Measurements from ENCODE around the gene PSD4.

The PSD4 gene
- 317 to 329 reads per million in 2 donors for total RNA-seq

- peak; percentile 77 for DNase-seq
Measured at GRCh38 chr2:113173542-113174375, at the start of gene PSD4. Gene PSD4, plus strand, starts transcription at chr2:113173971. Its CDS starts 8,486 bp downstream, at chr2:113182457.

GRCh38 chr2:113124181-113124961 lies 49.4 kb upstream of the PSD4 start:
- no peak for DNase-seq

- no peak for DNase-seq
Measured at GRCh38 chr2:113124984-113125855, 48.6 kb upstream of the PSD4 start.

GRCh38 chr2:113126845-113127645 lies 46.7 kb upstream of the PSD4 start, which contains the start of gene IL1RN:
Gene IL1RN, plus strand, starts transcription at chr2:113127598. Its CDS starts 27 bp downstream, at chr2:113127625.
- no peak for DNase-seq

GRCh38 chr2:113127646-113128570 lies 45.9 kb upstream of the PSD4 start:
- no peak for DNase-seq

- no peak for DNase-seq
Measured at GRCh38 chr2:113129519-113130078, 44.2 kb upstream of the PSD4 start.

GRCh38 chr2:113131352-113132185 lies 42.2 kb upstream of the PSD4 start:
- no peak for DNase-seq

- no peak for DNase-seq
Measured at GRCh38 chr2:113132414-113133021, 41.3 kb upstream of the PSD4 start.

GRCh38 chr2:113133704-113134598 lies 39.8 kb upstream of the PSD4 start:
- no peak for DNase-seq

GRCh38 chr2:113134717-113135116 lies 39.1 kb upstream of the PSD4 start:
- no peak for DNase-seq

- DNase-seq = no peak
Measured at GRCh38 chr2:113135317-113135716, 38.5 kb upstream of the PSD4 start.

- DNase-seq = peak; percentile 15
Measured at GRCh38 chr2:113136828-113137775, 36.7 kb upstream of the PSD4 start.

- no peak for DNase-seq
Measured at GRCh38 chr2:113137827-113138226, 35.9 kb upstream of the PSD4 start.

GRCh38 chr2:113138428-113139322 lies 35.1 kb upstream of the PSD4 start:
- peak; percentile 8 for DNase-seq

GRCh38 chr2:113141451-113141850 lies 32.3 kb upstream of the PSD4 start:
- DNase-seq = no peak

GRCh38 chr2:113142290-113142689 lies 31.5 kb upstream of the PSD4 start:
- no peak for DNase-seq

All from T-helper 9 cell (primary cell).